H1 (cell line): ENCODE results near the gene ZNF106. TPM values are rescaled to one million over a fixed set of nuclear protein-coding genes. Genes with fewer than 3 reads are reported as not detected.

Experiments used
- POU5F1 ChIP-seq: IDR thresholded peaks from 2 replicates; pipeline ENCODE4 v1.6.1; 2011; ENCODE audit warnings: low read depth, mild to moderate bottlenecking, low read length, moderate library complexity
- polyA plus RNA-seq, 7 experiments: library from polyadenylated mRNA; depleted of rRNA in 3 of 7; stranded (reverse) in 5 of 7; unstranded in 2 of 7; fragments of >200 nt in 5 of 7; fragments of 200-250 nt in 2 of 7; gene quantifications; 1 replicate in 5 of 7; 2 replicates in 1 of 7; 4 replicates in 1 of 7; pipeline versions ENCODE4 v1.2.1 to v1.2.3, GENCODE V29; 2011 to 2013; ENCODE audit warnings: missing spikeins in 2 of 7, mixed read lengths in 2 of 7
- total RNA-seq: library from RNA; stranded (reverse); fragmentation: NEBNext Ultra II Directional; extraction: Animal tissue kit (Norgen Biotek cat#: 25700); gene quantifications from 2 replicates; pipeline ENCODE4 v1.2.1, GENCODE V29; 2021
- TF ChIP-seq, protein P1 (sequence below): fragments of 300-600 bp; sonication (generic); IDR thresholded peaks from 2 replicates; pipeline ENCODE4 v1.7.1; 2012; ENCODE audit warnings: low read length, moderate library complexity, mild to moderate bottlenecking, inconsistent platforms; ENCODE audit not compliant: insufficient replicate concordance

ZNF106 gene
- total and polyA plus RNA-seq, 2 of the 8 experiments (the other 6 are each of a cell fraction or from before 2014, with no cell fraction given): 18.2 to 62.0 TPM

DNA sequence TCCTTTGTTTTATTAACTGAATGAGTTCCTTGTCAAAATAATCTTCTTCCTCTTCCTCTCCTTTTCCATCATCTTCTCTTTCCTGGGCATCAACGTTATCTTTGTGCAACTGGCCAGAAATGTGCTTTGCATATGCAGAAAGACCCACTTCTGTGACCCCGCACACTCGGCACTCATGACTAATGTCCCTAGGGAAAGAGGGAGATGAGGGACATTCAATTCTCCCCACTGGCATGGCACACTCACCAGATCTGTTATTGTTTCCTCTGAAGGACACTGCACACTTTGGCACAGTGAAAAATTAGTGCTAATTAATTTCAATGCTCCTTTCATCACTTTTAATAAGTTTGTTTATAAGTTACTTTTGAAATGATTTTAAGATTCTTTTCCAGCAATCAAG lies 34.0 kb downstream of the ZNF106 start (continued):
- TF ChIP-seq, protein P1, sequence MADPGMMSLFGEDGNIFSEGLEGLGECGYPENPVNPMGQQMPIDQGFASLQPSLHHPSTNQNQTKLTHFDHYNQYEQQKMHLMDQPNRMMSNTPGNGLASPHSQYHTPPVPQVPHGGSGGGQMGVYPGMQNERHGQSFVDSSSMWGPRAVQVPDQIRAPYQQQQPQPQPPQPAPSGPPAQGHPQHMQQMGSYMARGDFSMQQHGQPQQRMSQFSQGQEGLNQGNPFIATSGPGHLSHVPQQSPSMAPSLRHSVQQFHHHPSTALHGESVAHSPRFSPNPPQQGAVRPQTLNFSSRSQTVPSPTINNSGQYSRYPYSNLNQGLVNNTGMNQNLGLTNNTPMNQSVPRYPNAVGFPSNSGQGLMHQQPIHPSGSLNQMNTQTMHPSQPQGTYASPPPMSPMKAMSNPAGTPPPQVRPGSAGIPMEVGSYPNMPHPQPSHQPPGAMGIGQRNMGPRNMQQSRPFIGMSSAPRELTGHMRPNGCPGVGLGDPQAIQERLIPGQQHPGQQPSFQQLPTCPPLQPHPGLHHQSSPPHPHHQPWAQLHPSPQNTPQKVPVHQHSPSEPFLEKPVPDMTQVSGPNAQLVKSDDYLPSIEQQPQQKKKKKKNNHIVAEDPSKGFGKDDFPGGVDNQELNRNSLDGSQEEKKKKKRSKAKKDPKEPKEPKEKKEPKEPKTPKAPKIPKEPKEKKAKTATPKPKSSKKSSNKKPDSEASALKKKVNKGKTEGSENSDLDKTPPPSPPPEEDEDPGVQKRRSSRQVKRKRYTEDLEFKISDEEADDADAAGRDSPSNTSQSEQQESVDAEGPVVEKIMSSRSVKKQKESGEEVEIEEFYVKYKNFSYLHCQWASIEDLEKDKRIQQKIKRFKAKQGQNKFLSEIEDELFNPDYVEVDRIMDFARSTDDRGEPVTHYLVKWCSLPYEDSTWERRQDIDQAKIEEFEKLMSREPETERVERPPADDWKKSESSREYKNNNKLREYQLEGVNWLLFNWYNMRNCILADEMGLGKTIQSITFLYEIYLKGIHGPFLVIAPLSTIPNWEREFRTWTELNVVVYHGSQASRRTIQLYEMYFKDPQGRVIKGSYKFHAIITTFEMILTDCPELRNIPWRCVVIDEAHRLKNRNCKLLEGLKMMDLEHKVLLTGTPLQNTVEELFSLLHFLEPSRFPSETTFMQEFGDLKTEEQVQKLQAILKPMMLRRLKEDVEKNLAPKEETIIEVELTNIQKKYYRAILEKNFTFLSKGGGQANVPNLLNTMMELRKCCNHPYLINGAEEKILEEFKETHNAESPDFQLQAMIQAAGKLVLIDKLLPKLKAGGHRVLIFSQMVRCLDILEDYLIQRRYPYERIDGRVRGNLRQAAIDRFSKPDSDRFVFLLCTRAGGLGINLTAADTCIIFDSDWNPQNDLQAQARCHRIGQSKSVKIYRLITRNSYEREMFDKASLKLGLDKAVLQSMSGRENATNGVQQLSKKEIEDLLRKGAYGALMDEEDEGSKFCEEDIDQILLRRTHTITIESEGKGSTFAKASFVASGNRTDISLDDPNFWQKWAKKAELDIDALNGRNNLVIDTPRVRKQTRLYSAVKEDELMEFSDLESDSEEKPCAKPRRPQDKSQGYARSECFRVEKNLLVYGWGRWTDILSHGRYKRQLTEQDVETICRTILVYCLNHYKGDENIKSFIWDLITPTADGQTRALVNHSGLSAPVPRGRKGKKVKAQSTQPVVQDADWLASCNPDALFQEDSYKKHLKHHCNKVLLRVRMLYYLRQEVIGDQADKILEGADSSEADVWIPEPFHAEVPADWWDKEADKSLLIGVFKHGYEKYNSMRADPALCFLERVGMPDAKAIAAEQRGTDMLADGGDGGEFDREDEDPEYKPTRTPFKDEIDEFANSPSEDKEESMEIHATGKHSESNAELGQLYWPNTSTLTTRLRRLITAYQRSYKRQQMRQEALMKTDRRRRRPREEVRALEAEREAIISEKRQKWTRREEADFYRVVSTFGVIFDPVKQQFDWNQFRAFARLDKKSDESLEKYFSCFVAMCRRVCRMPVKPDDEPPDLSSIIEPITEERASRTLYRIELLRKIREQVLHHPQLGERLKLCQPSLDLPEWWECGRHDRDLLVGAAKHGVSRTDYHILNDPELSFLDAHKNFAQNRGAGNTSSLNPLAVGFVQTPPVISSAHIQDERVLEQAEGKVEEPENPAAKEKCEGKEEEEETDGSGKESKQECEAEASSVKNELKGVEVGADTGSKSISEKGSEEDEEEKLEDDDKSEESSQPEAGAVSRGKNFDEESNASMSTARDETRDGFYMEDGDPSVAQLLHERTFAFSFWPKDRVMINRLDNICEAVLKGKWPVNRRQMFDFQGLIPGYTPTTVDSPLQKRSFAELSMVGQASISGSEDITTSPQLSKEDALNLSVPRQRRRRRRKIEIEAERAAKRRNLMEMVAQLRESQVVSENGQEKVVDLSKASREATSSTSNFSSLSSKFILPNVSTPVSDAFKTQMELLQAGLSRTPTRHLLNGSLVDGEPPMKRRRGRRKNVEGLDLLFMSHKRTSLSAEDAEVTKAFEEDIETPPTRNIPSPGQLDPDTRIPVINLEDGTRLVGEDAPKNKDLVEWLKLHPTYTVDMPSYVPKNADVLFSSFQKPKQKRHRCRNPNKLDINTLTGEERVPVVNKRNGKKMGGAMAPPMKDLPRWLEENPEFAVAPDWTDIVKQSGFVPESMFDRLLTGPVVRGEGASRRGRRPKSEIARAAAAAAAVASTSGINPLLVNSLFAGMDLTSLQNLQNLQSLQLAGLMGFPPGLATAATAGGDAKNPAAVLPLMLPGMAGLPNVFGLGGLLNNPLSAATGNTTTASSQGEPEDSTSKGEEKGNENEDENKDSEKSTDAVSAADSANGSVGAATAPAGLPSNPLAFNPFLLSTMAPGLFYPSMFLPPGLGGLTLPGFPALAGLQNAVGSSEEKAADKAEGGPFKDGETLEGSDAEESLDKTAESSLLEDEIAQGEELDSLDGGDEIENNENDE: no peak
- TF ChIP-seq POU5F1: no peak
